Medulla oblongata (tissue), 1 donor: ENCODE results near the gene CRYM.
A peak's percentile ranks its signal among the peaks of the same experiment; 100 is the strongest.
"Not testable (repeated sequence)": the region's sequence is repeated elsewhere in the genome, so short reads cannot be mapped to it uniquely, and the experiment has no call there.

Source experiments
- DNase-seq: peaks from one replicate; pipeline ENCODE4 v3.0.0-alpha.2; 2015; ENCODE audit errors: extremely low spot score

Gene CRYM

DNA sequence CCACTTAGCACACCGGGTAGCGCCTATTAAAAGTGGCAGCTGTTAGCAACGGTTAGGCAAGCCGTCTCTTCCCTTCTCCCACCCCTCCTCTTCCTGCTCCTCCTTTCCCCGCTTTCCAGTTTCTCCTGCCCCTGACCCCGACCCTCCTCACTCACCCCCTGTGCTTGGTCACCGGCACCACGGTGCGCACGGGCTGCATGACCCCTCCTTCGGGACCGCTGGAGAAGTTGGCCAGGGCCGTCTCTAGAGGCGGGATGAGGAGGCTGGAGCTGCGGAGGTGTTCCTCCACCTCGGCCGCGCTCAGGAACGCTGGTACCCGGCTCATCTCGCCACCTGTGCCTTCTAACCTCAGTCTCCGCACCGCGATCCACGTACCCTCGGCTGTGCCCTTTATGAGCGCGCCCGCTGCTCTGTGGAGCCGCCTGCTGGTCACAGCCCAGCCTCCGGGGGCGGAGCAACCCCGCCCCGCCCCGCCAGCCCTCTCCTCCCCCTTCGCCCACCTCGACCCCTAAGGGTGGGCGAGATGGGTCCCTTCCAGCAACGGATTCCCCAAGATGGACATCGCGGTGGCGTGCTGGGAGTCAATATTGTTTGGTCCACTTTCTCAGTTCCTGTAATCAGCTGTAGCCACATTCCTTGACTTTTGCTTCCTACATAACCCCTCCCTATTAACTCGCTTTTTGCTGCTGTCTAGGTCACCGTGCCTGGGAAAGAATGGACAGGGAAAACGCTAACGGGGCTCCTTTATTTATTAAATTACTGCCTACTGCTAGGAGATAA is at the start of gene CRYM:
Gene CRYM, minus strand, starts transcription at position 364 of the 780 bp plus-strand sequence. Its CDS starts 39 bp downstream, at position 325.
- DNase-seq = peak; percentile 23

DNA sequence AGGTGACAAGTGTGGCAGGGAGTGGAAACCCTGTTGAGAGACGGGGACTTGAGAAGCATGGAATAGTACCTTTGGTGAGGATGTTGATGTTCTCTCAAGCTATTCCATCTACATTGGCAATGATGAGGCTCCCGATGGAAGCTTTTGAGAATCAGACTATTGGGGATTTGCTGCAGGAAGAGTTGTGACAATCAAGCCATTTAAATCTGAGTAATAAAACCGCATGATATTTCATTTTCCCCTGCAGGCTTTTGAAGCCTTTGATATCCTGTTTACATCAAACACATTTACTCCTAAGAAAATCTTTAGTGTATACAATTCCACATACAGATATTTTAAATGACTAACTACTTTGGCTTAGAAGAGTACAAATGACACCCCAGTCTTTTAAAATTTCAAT is 49.0 kb upstream of the CRYM start:
- no peak for DNase-seq

DNA sequence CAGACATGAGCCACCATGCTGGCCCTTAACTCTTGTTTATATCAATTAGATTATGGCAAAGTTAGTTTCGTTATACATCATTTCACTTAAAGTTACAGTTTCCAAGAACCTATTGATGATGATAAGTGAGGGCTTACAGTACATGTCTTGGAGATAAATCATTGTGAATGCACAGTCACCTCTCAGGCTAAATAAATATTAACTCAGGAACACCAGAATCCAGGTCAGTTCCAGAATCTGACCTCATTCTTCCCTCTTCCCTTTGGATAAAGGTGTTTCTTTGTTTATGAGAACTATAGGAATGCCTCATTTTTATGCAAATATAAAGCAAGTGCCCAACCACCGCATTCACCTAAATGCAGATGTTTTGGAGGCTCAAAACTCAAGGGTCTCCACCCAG is 48.4 kb upstream of the CRYM start:
- DNase-seq = no peak

GRCh38 chr16:21324267-21324666 is 46.2 kb upstream of the CRYM start:
- no peak for DNase-seq

DNA sequence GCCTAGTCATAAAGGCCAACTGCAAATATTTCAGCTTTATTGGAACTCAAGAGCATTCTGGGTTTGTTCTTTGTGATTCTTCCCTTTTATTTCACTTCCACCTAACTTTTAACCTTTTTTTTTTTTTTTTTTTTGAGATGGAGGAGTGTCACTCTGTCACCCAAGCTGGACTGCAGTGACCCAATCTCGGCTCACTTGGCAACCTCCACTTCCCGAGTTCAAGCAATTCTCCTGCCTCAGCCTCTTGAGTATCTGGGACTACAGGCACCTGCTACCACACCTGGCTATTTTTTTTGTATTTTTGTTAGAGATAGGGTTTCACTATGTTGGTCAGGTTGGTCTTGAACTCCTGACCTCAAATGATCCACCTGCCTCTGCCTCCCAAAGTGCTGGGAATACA is 44.2 kb upstream of the CRYM start:
- not testable (repeated sequence) for DNase-seq

DNA sequence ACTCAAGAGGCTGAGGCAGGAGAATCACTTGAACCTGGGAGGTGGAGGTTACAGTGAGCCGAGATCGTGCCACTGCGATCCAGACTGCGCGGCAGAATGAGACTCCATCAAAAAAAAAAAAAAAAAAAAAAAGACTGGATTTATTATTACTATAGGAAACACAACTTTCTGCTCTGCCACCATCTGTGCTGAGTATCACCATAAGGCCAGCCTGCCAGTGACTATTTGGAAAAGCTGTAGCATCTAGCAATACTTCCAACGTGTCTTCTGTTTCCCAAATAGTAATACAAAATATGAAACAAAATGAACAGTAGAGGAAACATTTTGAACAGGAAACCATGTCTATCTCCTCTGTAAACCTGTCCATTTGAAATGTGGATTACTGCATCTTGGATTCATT is 43.6 kb upstream of the CRYM start:
- DNase-seq = no peak

- no peak for DNase-seq
These were observed 36.2 kb upstream of the CRYM start for GRCh38 chr16:21314339-21314738.

GRCh38 chr16:21312863-21313372 is 34.8 kb upstream of the CRYM start:
- not testable (repeated sequence) for DNase-seq

DNA sequence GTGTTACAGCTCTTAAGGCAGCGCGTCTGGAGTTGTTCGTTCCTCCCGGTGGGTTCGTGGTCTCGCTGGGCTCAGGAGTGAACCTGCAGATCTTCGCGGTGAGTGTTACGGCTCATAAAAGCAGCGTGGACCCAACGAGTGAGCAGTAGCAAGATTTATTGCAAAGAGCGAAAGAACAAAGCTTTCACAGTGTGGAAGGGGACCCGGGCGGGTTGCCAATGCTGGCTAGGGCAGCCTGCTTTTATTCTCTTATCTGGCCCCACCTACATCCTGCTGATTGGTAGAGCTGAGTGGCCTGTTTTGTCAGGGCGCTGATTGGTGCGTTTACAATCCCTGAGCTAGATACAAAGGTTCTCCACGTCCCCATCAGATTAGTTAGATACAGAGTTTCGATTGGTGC is 34.0 kb upstream of the CRYM start:
- not testable (repeated sequence) for DNase-seq

DNA sequence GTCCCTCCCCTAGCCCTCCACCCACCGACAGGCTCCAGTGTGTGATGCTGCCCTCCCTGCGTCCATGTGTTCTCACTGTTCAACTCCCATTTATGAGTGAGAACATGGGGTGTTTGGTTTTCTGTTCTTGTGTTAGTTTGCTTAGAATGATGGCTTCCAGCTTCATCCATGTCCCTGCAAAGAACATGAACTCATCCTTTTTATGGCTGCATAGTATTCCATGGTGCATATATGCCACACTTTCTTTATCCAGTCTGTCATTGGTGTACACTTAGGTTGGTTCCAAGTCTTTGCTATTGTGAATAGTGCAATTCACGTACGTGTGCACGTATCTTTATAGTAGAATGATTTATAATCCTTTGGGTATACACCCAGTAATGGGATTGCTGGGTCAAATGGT is 28.6 kb upstream of the CRYM start:
- not testable (repeated sequence) for DNase-seq

GRCh38 chr16:21302898-21303528 is 24.9 kb upstream of the CRYM start:
- no peak for DNase-seq

DNA sequence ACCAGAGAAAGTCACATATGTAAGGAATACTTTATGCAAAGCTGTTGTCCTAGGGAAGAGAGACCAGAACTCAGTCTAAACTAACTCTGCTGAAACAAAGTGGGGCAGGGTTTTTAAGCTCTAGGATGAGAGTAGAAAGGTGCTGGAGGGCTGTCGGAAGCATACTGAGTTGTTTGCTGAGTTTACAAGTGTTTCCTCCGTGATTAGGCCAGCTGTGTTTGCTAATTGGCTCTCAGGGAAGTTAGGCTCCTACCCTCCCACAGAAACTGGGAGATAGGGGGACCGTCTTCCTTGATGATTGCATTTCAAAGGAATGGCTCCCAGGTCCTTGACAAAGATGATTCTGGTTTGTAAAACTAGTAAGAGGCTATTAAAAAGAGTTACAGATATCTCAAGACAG is 24.4 kb upstream of the CRYM start:
- no peak for DNase-seq

GRCh38 chr16:21301895-21302291 is 23.8 kb upstream of the CRYM start:
- DNase-seq = no peak

- peak; percentile 43 for DNase-seq
These were observed 23.2 kb upstream of the CRYM start for GRCh38 chr16:21301168-21301894.

GRCh38 chr16:21300309-21301167 is 22.4 kb upstream of the CRYM start:
- DNase-seq = peak; percentile 98

- DNase-seq = not testable (repeated sequence)
These were observed 11.7 kb upstream of the CRYM start for GRCh38 chr16:21289789-21290188.

DNA sequence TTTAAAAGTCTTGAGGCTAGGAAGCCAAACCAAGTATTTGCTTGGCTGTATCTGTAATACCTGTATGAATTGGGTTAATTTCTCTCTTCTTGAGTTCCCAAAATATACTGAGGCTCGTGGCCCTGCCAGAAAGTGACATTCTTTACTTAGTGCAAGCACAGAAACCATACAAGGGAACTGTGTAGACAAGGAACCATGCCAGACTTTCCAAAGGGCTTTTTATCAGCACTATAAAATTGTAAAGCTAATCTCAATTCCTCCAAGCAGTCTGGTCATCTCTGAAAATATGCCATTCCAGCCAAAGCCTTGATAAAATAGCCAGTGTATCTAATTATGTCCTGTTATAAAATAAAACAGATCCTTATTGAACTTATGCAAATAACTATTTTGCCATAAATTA is 7.2 kb upstream of the CRYM start:
- DNase-seq = no peak

DNA sequence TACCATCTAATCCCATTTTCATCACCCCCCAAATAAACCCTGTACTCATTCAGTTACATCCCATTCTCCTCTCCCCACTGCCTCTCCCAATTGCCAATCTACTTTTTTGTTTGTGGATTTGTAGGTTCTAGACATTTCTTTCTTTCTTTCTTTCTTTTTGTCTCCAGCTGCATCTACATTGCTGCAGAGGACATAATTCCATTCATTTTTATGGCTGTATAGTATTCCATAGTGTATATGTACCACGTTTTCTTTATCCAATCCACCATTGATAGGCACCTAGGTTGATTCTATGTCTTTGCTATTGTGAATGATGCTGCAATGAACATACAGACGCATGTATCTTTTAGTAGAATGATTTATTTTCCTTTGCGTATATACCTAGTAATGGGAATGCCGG is 6.3 kb upstream of the CRYM start:
- DNase-seq = no peak

- DNase-seq = no peak
These were observed 5.6 kb upstream of the CRYM start for GRCh38 chr16:21283521-21284289.

DNA sequence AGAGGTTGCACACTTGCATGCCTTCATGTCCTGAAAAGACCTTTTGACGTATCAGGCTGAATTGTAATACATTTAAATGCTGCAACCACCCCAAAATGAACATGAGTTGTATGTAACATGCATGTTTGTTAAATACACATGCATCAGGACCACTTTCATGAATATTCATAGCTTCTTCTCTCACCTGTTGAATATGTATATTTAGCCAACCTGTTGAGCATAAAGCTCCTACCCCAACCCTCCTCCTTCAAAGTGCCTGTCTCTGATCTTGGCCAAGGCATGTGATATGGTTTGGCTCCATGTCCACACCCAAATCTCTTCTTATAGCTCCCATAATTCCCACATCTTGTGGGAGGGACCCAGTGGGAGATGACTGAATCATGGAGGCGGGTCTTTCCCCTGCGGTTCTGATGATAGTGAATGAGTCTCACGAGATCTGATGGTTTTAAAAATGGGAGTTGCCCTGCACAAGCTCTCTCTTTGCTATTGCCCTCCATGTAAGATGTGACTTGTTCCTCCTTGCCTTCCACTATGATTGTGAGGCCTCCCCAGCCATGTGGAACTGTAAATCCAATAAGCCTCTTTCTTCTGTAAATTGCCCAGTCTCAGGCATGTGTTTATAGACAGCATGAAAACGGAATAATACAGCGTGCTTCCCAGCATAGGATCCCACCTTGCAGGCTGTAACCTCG is 3.8 kb upstream of the CRYM start:
- no peak for DNase-seq
